SK-N-SH treated with all-trans-retinoic acid at 6 μM for 48 hours (cell line): ENCODE measurements around the gene MICU2.

Source experiments
- ATAC-seq: fragments of 200-7000 bp; cut with Tn5 transposase; 3 replicates; pipeline ENCODE4 v1.9.1; 2020; ENCODE audit warnings: mild to moderate bottlenecking, moderate library complexity
- ARNTL ChIP-seq: fragments of 450-650 bp; formaldehyde crosslinking; IDR thresholded peaks from 2 replicates; pipeline ENCODE4 v1.5.0; 2020; ENCODE audit warnings: low read depth, mild to moderate bottlenecking, moderate library complexity, borderline replicate concordance
- BACH2 ChIP-seq: fragments of 250-450 bp; sonication (Bioruptor Pico); IDR thresholded peaks from 2 replicates; pipeline ENCODE4 v1.9.0; 2021; ENCODE audit warnings: mild to moderate bottlenecking, borderline replicate concordance
- CSDC2 ChIP-seq: fragments of 250-450 bp; sonication (Bioruptor Pico); IDR thresholded peaks from 2 replicates; pipeline ENCODE4 v1.5.0; 2020; ENCODE audit warnings: mild to moderate bottlenecking, moderate library complexity
- ESRRG ChIP-seq: fragments of 250-450 bp; sonication (Bioruptor Pico); IDR thresholded peaks from 2 replicates; pipeline ENCODE4 v1.6.1; 2021; ENCODE audit warnings: mild to moderate bottlenecking
- GLIS3 ChIP-seq: fragments of 250-450 bp; sonication (Bioruptor Pico); IDR thresholded peaks from 2 replicates; pipeline ENCODE4 v1.5.0; 2020; ENCODE audit warnings: mild to moderate bottlenecking, moderate library complexity
- OSR1 ChIP-seq: fragments of 250-450 bp; sonication (Bioruptor Pico); IDR thresholded peaks from 2 replicates; pipeline ENCODE4 v1.8.0; 2022; ENCODE audit warnings: moderate library complexity, mild to moderate bottlenecking, inconsistent platforms
- PPARA ChIP-seq: fragments of 250-450 bp; sonication (Bioruptor Pico); IDR thresholded peaks from 2 replicates; pipeline ENCODE4 v1.5.0; 2020; ENCODE audit warnings: mild to moderate bottlenecking, borderline replicate concordance
- RARB ChIP-seq: fragments of 250-450 bp; sonication (Bioruptor Pico); IDR thresholded peaks from 2 replicates; pipeline ENCODE4 v1.8.0; 2021; ENCODE audit warnings: mild to moderate bottlenecking, moderate library complexity
- SNAI2 ChIP-seq: fragments of 250-450 bp; sonication (Bioruptor Pico); IDR thresholded peaks from 2 replicates; pipeline ENCODE4 v1.5.0; 2020; ENCODE audit warnings: mild to moderate bottlenecking, moderate library complexity
- TCF4 ChIP-seq: fragments of 250-450 bp; sonication (Bioruptor Pico); IDR thresholded peaks from 2 replicates; pipeline ENCODE4 v1.8.0; 2021; ENCODE audit warnings: mild to moderate bottlenecking, moderate library complexity, borderline replicate concordance
- TOX ChIP-seq: fragments of 250-450 bp; sonication (Bioruptor Pico); IDR thresholded peaks from 2 replicates; pipeline ENCODE4 v1.8.0; 2021; ENCODE audit warnings: mild to moderate bottlenecking, moderate library complexity, borderline replicate concordance
- ZC3H10 ChIP-seq: fragments of 250-450 bp; sonication (Bioruptor Pico); IDR thresholded peaks from 2 replicates; pipeline ENCODE4 v1.5.1; 2021; ENCODE audit warnings: mild to moderate bottlenecking, moderate library complexity
- ZFP30 ChIP-seq: fragments of 450-650 bp; formaldehyde crosslinking; IDR thresholded peaks from 2 replicates; pipeline ENCODE4 v1.5.0; 2022; ENCODE audit warnings: mild to moderate bottlenecking, moderate library complexity
- ZNF565 ChIP-seq: fragments of 450-650 bp; formaldehyde crosslinking; conservative IDR thresholded peaks from 2 replicates; pipeline ENCODE4 v1.5.0; 2020; ENCODE audit warnings: low read depth, mild to moderate bottlenecking, moderate library complexity
- ZNF8 ChIP-seq: fragments of 450-650 bp; formaldehyde crosslinking; IDR thresholded peaks from 2 replicates; pipeline ENCODE4 v1.5.0; 2020; ENCODE audit warnings: mild to moderate bottlenecking, moderate library complexity
- TF ChIP-seq, protein P1 (sequence below): fragments of 250-450 bp; sonication (Bioruptor Pico); IDR thresholded peaks from 2 replicates; pipeline ENCODE4 v1.5.0; 2020; ENCODE audit warnings: mild to moderate bottlenecking, moderate library complexity
- TF ChIP-seq, protein P2 (sequence below): fragments of 250-450 bp; sonication (Bioruptor Pico); IDR thresholded peaks from 2 replicates; pipeline ENCODE4 v1.8.0; 2021; ENCODE audit warnings: low read depth, mild to moderate bottlenecking, moderate library complexity, borderline replicate concordance
- TF ChIP-seq, protein P3 (sequence below): fragments of 250-450 bp; sonication (Bioruptor Pico); IDR thresholded peaks from 2 replicates; pipeline ENCODE4 v1.5.1; 2020; ENCODE audit warnings: low read depth, mild to moderate bottlenecking, moderate library complexity
- TF ChIP-seq, protein P4 (sequence below): fragments of 250-450 bp; sonication (Bioruptor Pico); IDR thresholded peaks from 2 replicates; pipeline ENCODE4 v1.8.0; 2020; ENCODE audit warnings: mild to moderate bottlenecking, moderate library complexity, borderline replicate concordance

Gene MICU2

DNA sequence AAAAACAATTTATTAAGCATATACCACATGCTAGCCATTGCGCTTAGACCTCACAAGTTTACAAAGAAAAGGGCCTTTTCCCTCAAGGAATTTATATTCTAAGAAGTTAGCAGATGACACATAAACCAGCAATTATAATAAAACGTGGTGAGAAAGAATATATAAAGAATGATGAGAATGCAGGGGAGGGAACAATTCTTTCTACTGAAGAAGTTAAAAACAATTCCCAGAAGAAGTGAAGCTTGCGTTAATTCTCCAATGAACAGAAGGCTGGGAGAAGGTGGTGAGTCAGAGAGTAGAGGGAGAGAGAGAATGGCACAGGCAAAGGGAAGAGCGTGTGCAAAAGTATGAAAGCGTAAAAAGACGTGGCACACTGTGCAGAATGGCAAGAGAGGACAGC lies 75.4 kb downstream of the MICU2 start (continued):
- TF ChIP-seq ESRRG (CRISPR knock-in tag) = no peak
- TF ChIP-seq OSR1 (CRISPR knock-in tag) = no peak

DNA sequence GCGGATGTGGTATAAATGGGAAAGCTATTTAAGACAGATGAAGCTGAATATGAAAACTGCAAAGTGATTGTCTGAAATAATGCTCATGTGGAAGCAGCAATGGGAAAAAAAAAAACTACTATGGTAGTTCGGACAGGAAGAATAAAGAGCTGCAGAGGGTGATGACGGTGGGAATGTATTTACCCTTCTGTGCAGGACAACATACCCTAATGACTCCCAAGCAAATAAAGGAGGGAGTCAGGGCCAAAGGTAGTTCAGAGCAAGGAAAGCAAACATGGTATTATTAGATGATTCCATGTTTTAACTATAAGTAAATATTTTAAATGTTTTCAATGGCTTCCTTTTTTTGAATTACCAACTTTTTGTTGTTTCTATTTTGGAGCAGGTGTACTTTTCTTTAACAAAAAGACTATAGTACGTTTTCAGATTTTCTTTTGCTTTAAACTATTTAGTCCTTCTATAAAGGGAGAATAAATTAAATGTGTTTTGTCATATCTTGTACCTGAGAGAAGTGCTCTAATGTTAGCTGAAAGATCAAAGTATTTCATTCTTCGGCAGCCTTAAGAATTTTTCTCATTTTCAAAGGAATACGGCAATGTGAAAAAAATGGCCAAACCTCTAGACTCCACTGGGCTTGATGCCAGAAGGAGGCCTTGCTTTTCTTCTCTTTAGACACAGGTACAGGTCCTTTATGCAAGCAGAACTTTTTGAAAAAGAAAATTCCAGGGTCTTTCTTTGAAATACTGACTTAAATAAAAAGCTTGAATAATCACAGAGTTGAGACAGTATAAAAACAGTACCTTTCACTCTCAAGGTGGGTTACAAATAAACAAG lies 77.0 kb downstream of the MICU2 start:
- no peak for ATAC-seq
- no peak for TF ChIP-seq ARNTL (CRISPR knock-in tag)
- no peak for TF ChIP-seq ZNF565 (CRISPR knock-in tag)
- TF ChIP-seq OSR1 (CRISPR knock-in tag) = no peak
- TF ChIP-seq, protein P1, sequence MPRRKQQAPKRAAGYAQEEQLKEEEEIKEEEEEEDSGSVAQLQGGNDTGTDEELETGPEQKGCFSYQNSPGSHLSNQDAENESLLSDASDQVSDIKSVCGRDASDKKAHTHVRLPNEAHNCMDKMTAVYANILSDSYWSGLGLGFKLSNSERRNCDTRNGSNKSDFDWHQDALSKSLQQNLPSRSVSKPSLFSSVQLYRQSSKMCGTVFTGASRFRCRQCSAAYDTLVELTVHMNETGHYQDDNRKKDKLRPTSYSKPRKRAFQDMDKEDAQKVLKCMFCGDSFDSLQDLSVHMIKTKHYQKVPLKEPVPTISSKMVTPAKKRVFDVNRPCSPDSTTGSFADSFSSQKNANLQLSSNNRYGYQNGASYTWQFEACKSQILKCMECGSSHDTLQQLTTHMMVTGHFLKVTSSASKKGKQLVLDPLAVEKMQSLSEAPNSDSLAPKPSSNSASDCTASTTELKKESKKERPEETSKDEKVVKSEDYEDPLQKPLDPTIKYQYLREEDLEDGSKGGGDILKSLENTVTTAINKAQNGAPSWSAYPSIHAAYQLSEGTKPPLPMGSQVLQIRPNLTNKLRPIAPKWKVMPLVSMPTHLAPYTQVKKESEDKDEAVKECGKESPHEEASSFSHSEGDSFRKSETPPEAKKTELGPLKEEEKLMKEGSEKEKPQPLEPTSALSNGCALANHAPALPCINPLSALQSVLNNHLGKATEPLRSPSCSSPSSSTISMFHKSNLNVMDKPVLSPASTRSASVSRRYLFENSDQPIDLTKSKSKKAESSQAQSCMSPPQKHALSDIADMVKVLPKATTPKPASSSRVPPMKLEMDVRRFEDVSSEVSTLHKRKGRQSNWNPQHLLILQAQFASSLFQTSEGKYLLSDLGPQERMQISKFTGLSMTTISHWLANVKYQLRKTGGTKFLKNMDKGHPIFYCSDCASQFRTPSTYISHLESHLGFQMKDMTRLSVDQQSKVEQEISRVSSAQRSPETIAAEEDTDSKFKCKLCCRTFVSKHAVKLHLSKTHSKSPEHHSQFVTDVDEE (CRISPR knock-in tag) = no peak
- no peak for TF ChIP-seq RARB (CRISPR knock-in tag)
- no peak for TF ChIP-seq ZFP30 (CRISPR knock-in tag)
- TF ChIP-seq, protein P2, sequence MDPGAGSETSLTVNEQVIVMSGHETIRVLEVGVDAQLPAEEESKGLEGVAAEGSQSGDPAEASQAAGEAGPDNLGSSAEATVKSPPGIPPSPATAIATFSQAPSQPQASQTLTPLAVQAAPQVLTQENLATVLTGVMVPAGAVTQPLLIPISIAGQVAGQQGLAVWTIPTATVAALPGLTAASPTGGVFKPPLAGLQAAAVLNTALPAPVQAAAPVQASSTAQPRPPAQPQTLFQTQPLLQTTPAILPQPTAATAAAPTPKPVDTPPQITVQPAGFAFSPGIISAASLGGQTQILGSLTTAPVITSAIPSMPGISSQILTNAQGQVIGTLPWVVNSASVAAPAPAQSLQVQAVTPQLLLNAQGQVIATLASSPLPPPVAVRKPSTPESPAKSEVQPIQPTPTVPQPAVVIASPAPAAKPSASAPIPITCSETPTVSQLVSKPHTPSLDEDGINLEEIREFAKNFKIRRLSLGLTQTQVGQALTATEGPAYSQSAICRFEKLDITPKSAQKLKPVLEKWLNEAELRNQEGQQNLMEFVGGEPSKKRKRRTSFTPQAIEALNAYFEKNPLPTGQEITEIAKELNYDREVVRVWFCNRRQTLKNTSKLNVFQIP (CRISPR knock-in tag) = no peak
- no peak for TF ChIP-seq BACH2 (CRISPR knock-in tag)
- TF ChIP-seq PPARA (CRISPR knock-in tag) = no peak
- TF ChIP-seq CSDC2 (CRISPR knock-in tag) = no peak
- TF ChIP-seq, protein P3, sequence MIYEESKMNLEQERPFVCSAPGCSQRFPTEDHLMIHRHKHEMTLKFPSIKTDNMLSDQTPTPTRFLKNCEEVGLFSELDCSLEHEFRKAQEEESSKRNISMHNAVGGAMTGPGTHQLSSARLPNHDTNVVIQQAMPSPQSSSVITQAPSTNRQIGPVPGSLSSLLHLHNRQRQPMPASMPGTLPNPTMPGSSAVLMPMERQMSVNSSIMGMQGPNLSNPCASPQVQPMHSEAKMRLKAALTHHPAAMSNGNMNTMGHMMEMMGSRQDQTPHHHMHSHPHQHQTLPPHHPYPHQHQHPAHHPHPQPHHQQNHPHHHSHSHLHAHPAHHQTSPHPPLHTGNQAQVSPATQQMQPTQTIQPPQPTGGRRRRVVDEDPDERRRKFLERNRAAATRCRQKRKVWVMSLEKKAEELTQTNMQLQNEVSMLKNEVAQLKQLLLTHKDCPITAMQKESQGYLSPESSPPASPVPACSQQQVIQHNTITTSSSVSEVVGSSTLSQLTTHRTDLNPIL (CRISPR knock-in tag) = no peak
- TF ChIP-seq GLIS3 = no peak
- no peak for TF ChIP-seq ZNF8 (CRISPR knock-in tag)
- no peak for TF ChIP-seq SNAI2 (CRISPR knock-in tag)
- no peak for TF ChIP-seq ESRRG (CRISPR knock-in tag)
- no peak for TF ChIP-seq TCF4 (CRISPR knock-in tag)
- TF ChIP-seq ZC3H10 (CRISPR knock-in tag) = no peak
- TF ChIP-seq TOX (CRISPR knock-in tag) = no peak
- TF ChIP-seq, protein P4, sequence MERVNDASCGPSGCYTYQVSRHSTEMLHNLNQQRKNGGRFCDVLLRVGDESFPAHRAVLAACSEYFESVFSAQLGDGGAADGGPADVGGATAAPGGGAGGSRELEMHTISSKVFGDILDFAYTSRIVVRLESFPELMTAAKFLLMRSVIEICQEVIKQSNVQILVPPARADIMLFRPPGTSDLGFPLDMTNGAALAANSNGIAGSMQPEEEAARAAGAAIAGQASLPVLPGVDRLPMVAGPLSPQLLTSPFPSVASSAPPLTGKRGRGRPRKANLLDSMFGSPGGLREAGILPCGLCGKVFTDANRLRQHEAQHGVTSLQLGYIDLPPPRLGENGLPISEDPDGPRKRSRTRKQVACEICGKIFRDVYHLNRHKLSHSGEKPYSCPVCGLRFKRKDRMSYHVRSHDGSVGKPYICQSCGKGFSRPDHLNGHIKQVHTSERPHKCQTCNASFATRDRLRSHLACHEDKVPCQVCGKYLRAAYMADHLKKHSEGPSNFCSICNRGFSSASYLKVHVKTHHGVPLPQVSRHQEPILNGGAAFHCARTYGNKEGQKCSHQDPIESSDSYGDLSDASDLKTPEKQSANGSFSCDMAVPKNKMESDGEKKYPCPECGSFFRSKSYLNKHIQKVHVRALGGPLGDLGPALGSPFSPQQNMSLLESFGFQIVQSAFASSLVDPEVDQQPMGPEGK (CRISPR knock-in tag) = no peak

DNA sequence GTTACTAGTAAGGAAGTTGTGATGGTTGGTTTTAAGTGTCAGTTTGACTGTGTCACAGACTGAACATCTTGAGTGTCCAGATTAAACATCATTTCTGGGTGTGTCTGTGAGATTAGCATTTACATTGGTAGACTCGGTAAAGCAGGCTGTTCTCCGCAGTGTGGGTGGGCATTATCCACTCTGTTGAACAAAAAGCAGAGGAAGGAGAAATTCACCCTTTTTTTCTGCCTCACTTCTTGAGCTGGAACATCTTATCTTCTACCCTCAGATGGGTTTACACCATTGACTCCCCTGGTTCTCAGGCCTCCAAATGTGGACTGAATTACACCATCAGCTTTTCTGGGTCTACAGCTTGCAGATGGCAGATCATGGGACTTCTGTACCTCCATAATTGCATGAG lies 81.1 kb downstream of the MICU2 start:
- TF ChIP-seq ZFP30 (CRISPR knock-in tag) (no peak), ESRRG (CRISPR knock-in tag) (no peak), BACH2 (CRISPR knock-in tag) (no peak)
- TF ChIP-seq, protein P3 (CRISPR knock-in tag) = no peak

More for the DNA sequence above, 81.1 kb downstream of the MICU2 start:
- no peak for ATAC-seq
